Measurements from ENCODE around the gene KCNAB2. TPM values are rescaled to one million over a fixed set of nuclear protein-coding genes. Genes with fewer than 3 reads are reported as not detected.
"Not testable (repeated sequence)": the region's sequence is repeated elsewhere in the genome, so short reads cannot be mapped to it uniquely, and the experiment has no call there.

KCNAB2 gene
- total and polyA plus RNA-seq, 2 donors (not counting 1 experiment from before 2014, with no cell fraction given) = 90.7 to 143 TPM

DNA sequence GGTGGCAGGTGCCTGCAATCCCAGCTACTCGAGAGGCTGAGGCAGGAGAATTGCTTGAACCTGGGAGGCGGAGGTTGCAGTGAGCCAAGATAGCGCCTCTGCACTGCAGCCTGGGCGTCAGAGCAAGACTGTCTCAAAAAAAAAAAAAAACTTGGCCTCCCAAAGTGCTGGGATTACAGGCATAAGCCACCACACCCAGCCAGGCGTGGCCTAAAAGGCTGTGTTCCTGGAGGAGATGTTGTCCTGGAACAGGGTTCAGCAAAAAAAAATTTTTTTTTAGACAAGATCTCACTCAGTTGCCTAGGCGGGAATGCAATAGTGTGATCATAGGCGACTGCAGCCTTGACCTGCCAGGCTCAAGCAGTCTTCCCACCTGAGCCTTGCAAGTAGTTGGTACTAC is 28.0 kb upstream of the KCNAB2 start:
- not testable (repeated sequence) for ATAC-seq (ENCODE audit: low read depth)
- H3K4me1 Mint-ChIP-seq = peaks cover 14% of the 10 kb centered on the region

DNA sequence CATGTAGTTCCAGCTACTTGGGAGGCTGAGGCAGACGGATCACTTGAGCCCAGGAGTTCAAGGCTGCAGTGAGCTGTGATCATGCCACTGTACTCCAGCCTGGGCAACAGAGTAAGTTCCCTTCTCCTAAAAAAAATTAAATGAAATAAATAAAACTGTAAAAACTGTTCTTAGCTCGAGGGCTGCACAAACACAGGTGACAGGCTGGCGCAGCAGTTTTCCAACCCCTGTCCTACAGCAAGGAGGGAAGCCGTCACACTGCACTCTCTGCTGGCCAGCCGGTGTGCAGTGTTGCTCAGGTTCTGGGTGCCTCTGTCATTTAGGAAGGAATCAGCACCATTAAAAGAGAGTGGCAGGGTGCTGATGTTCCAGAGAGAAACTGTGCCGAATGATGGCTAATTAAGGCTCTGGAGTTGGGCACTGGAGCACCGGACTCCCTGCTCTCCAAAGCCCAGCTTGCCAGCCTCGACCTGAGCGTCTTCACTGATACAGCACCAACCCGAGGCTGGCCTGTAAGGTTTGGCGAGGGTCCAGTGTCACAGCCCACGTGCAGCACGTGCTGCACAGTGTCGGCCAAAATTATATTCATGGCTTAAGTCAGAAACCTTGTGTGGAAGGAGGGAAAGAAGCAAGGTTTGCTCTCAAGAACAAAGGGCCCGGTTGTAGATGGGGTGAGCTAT is 26.4 kb upstream of the KCNAB2 start:
- TF ChIP-seq EZH2 (IDR thresholded peaks at IDR 0.05; ENCODE audit: borderline replicate concordance, insufficient read depth, low read depth, low read length, poor library complexity, severe bottlenecking) = no peak
- TF ChIP-seq, protein P1, sequence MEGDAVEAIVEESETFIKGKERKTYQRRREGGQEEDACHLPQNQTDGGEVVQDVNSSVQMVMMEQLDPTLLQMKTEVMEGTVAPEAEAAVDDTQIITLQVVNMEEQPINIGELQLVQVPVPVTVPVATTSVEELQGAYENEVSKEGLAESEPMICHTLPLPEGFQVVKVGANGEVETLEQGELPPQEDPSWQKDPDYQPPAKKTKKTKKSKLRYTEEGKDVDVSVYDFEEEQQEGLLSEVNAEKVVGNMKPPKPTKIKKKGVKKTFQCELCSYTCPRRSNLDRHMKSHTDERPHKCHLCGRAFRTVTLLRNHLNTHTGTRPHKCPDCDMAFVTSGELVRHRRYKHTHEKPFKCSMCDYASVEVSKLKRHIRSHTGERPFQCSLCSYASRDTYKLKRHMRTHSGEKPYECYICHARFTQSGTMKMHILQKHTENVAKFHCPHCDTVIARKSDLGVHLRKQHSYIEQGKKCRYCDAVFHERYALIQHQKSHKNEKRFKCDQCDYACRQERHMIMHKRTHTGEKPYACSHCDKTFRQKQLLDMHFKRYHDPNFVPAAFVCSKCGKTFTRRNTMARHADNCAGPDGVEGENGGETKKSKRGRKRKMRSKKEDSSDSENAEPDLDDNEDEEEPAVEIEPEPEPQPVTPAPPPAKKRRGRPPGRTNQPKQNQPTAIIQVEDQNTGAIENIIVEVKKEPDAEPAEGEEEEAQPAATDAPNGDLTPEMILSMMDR (IDR thresholded peaks at IDR 0.05) = no peak
- ChIA-PET POLR2A (no interaction called here), CTCF (no interaction called here)
- H3K27ac ChIP-seq (ENCODE audit: low read length in 2 of 2) = no peak overlapping the region
- H3K4me2 ChIP-seq (replicated peaks; ENCODE audit: low read depth, low read length, poor library complexity, severe bottlenecking) = no peak overlapping the region
- no peaks in the 10 kb centered on the region for H3K79me2 ChIP-seq (ENCODE audit: control insufficient read depth, insufficient read depth, low read length)
- no peaks in the 10 kb centered on the region for H3K27me3 ChIP-seq (replicated peaks in 1 of 4; ENCODE audit: control extremely low read depth in 1 of 4, control insufficient read depth in 3 of 4, insufficient read depth in 4 of 4, low read length in 3 of 4)
- H3K9me3 ChIP-seq (ENCODE audit: control extremely low read depth in 1 of 3, control insufficient read depth in 2 of 3, insufficient read depth in 1 of 3, low read length in 2 of 3) = no peaks in the 10 kb centered on the region
- Mint-ChIP-seq H3K27ac (no peak overlapping the region), H3K27me3 (no peaks in the 10 kb centered on the region), H3K9me3 (ENCODE audit: insufficient read depth) (no peaks in the 10 kb centered on the region), H3K4me1 (peaks cover 6% of the 10 kb centered on the region), H3K4me3 (no peak overlapping the region)
- no peak overlapping the region for H3K9ac ChIP-seq (ENCODE audit: low read length)
- no peaks in the 10 kb centered on the region for H4K20me1 ChIP-seq (ENCODE audit: control insufficient read depth, insufficient read depth, low read length, poor library complexity, severe bottlenecking)
- H2AFZ ChIP-seq (ENCODE audit: insufficient read depth, low read depth, low read length, poor library complexity, severe bottlenecking) = no peak overlapping the region
- no peak for DNase-seq
- WGBS (ENCODE audit: insufficient coverage) = 96% methylated on average over 14 of the region's 15 CpGs
- ATAC-seq (ENCODE audit: low read depth) = no peak
- H3K36me3 ChIP-seq (replicated peaks in 1 of 2; ENCODE audit: control extremely low read depth in 1 of 2, control insufficient read depth in 1 of 2, extremely low read depth in 1 of 2, insufficient read depth in 2 of 2, low read length in 1 of 2) = peaks cover 0 to under 1% of the 10 kb centered on the region in 2 experiments
- H3K4me3 ChIP-seq (ENCODE audit: control extremely low read depth in 1 of 5, extremely low read depth in 1 of 5, insufficient read depth in 1 of 5, low read depth in 2 of 5, low read length in 4 of 5) = no peak overlapping the region
- no peaks in the 10 kb centered on the region for H3K4me1 ChIP-seq (ENCODE audit: control insufficient read depth in 2 of 2, insufficient read depth in 2 of 2, low read length in 2 of 2)
- intact Hi-C loops (cut with micrococcal nuclease) = no loop called here

More for the DNA sequence above, 28.0 kb upstream of the KCNAB2 start:
- H3K27me3 ChIP-seq (replicated peaks in 1 of 4; ENCODE audit: control extremely low read depth in 1 of 4, control insufficient read depth in 3 of 4, insufficient read depth in 4 of 4, low read length in 3 of 4); POLR2A ChIA-PET; H3K9me3 Mint-ChIP-seq (ENCODE audit: insufficient read depth); H3K9ac ChIP-seq (ENCODE audit: low read length); H3K4me2 ChIP-seq (replicated peaks; ENCODE audit: low read depth, low read length, poor library complexity, severe bottlenecking); H4K20me1 ChIP-seq (ENCODE audit: control insufficient read depth, insufficient read depth, low read length, poor library complexity, severe bottlenecking); H3K4me3 ChIP-seq (ENCODE audit: control extremely low read depth in 1 of 5, extremely low read depth in 1 of 5, insufficient read depth in 1 of 5, low read depth in 2 of 5, low read length in 4 of 5); H3K79me2 ChIP-seq (ENCODE audit: control insufficient read depth, insufficient read depth, low read length); H3K4me3 Mint-ChIP-seq; H3K9me3 ChIP-seq (ENCODE audit: control extremely low read depth in 1 of 3, control insufficient read depth in 2 of 3, insufficient read depth in 1 of 3, low read length in 2 of 3); intact Hi-C loops (cut with micrococcal nuclease); H3K36me3 ChIP-seq (replicated peaks in 1 of 2; ENCODE audit: control extremely low read depth in 1 of 2, control insufficient read depth in 1 of 2, extremely low read depth in 1 of 2, insufficient read depth in 2 of 2, low read length in 1 of 2); H2AFZ ChIP-seq (ENCODE audit: insufficient read depth, low read depth, low read length, poor library complexity, severe bottlenecking); H3K27ac Mint-ChIP-seq; H3K27me3 Mint-ChIP-seq; H3K27ac ChIP-seq (ENCODE audit: low read length in 2 of 2); DNase-seq; H3K4me1 ChIP-seq (ENCODE audit: control insufficient read depth in 2 of 2, insufficient read depth in 2 of 2, low read length in 2 of 2): not testable (repeated sequence)
- CTCF ChIA-PET = interaction anchor here (2.0 kb wide), 1 partner anchor 8 kb away, joined by 5 read pairs; no protein-coding TSS in a partner anchor
- 100% methylated on average over 4 of the region's 7 CpGs for WGBS (ENCODE audit: insufficient coverage)
